HG02840 (cell line): ENCODE measurements around the gene MAPK8IP3.
"Not testable (repeated sequence)": the region's sequence is repeated elsewhere in the genome, so short reads cannot be mapped to it uniquely, and the experiment has no call there.

Experiments used
- ATAC-seq: cut with Tn5 transposase; IDR thresholded peaks from one replicate; pipeline ENCODE4 v1.9.1; 2021; ENCODE audit warnings: mild to moderate bottlenecking, moderate library complexity, moderate number of reproducible peaks; ENCODE audit not compliant: unreplicated experiment, low FRiP score

MAPK8IP3 gene

GRCh38 chr16:1732551-1732987 is 26.6 kb downstream of the MAPK8IP3 start:
- not testable (repeated sequence) for ATAC-seq

- no peak for ATAC-seq
These were observed 28.1 kb downstream of the MAPK8IP3 start for GRCh38 chr16:1734123-1734522.

GRCh38 chr16:1734816-1735215 is 28.8 kb downstream of the MAPK8IP3 start:
- no peak for ATAC-seq

GRCh38 chr16:1740234-1740633 is 34.2 kb downstream of the MAPK8IP3 start:
- no peak for ATAC-seq

GRCh38 chr16:1740781-1741490 is 34.9 kb downstream of the MAPK8IP3 start:
- no peak for ATAC-seq

GRCh38 chr16:1741553-1742165 is 35.7 kb downstream of the MAPK8IP3 start:
- no peak for ATAC-seq

GRCh38 chr16:1743376-1744337 is 37.7 kb downstream of the MAPK8IP3 start:
- ATAC-seq, result no peak

- no peak for ATAC-seq
These were observed 38.4 kb downstream of the MAPK8IP3 start for GRCh38 chr16:1744338-1744840.

- ATAC-seq, result no peak
These were observed 39.3 kb downstream of the MAPK8IP3 start for GRCh38 chr16:1745181-1745899.

GRCh38 chr16:1745900-1746692 is 40.1 kb downstream of the MAPK8IP3 start:
- no peak for ATAC-seq

- ATAC-seq, result no peak
These were observed 40.7 kb downstream of the MAPK8IP3 start for GRCh38 chr16:1746693-1747195.

- no peak for ATAC-seq
These were observed 41.9 kb downstream of the MAPK8IP3 start for GRCh38 chr16:1747934-1748333.

- no peak for ATAC-seq
These were observed 43.4 kb downstream of the MAPK8IP3 start for GRCh38 chr16:1749152-1750117.

- ATAC-seq, result no peak
These were observed 46.0 kb downstream of the MAPK8IP3 start for GRCh38 chr16:1751946-1752345.

- ATAC-seq, result no peak
These were observed 46.9 kb downstream of the MAPK8IP3 start for GRCh38 chr16:1752853-1753252.

- ATAC-seq, result no peak
These were observed 48.2 kb downstream of the MAPK8IP3 start for GRCh38 chr16:1754204-1754603.

GRCh38 chr16:1757714-1758461 is 51.9 kb downstream of the MAPK8IP3 start:
- ATAC-seq, result no peak
